ENCODE data around the gene TMEM240. TPM values are rescaled to one million over a fixed set of nuclear protein-coding genes. Genes with fewer than 3 reads are reported as not detected.

The TMEM240 gene
- total RNA-seq, 1 experiment from 2014 or later, result 1.2 TPM

DNA sequence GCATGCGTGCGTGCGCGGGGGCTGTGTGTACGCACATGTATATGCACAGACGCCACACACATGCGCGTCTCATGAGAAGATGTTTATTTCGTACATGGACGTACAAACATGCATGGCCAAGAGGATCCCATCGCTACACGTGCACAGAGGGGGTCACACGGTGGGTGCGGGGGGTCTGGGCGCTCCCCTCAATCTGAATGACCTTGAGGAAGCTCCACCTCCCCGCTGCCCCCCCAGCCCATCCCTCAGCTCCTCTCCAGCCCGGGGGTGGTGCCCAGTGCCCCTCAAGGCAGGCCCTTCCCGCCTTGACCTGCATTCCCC is 1.5 kb downstream of the TMEM240 start:
- no peak overlapping the region for H3K27ac Mint-ChIP-seq (ENCODE audit: unreplicated experiment)
- POLR2A ChIA-PET, result no interaction called here

DNA sequence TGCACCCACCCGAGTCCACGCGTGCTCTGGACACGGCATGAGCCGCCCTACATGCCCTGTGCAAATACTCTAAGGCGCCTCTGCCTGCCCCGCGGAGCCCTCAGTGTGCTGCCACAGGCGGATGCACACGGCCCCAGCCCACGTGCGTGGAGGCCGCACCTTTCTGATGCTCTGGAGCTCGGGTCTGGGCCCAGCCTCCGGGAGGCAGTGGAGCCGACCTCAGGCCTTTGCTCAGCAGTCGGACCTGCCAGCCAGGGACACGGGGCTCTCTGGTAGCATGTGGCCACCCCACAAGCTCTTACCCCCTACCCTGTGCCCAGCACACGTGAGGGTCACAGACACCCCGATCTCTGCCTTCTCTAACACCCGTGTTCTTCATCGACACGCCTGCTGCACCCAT is 2.1 kb downstream of the TMEM240 start:
- Mint-ChIP-seq H3K9me3 (ENCODE audit: unreplicated experiment) (no peaks in the 10 kb centered on the region), H3K27ac (ENCODE audit: unreplicated experiment) (no peak overlapping the region), H3K4me1 (ENCODE audit: low read depth, unreplicated experiment) (no peaks in the 10 kb centered on the region), H3K4me3 (ENCODE audit: unreplicated experiment) (no peak overlapping the region), H3K27me3 (ENCODE audit: insufficient read depth, unreplicated experiment) (no peaks in the 10 kb centered on the region), H3K36me3 (ENCODE audit: insufficient read depth, unreplicated experiment) (peaks cover 38% of the 10 kb centered on the region)
- BruUV-seq (replicated peaks), result no TSS peak
- H3K27me3 ChIP-seq (replicated peaks; ENCODE audit: control insufficient read depth, insufficient read depth, low read length), result no peaks in the 10 kb centered on the region
- ChIA-PET CTCF (no interaction called here), POLR2A (no interaction called here)
- TF ChIP-seq, protein P1, sequence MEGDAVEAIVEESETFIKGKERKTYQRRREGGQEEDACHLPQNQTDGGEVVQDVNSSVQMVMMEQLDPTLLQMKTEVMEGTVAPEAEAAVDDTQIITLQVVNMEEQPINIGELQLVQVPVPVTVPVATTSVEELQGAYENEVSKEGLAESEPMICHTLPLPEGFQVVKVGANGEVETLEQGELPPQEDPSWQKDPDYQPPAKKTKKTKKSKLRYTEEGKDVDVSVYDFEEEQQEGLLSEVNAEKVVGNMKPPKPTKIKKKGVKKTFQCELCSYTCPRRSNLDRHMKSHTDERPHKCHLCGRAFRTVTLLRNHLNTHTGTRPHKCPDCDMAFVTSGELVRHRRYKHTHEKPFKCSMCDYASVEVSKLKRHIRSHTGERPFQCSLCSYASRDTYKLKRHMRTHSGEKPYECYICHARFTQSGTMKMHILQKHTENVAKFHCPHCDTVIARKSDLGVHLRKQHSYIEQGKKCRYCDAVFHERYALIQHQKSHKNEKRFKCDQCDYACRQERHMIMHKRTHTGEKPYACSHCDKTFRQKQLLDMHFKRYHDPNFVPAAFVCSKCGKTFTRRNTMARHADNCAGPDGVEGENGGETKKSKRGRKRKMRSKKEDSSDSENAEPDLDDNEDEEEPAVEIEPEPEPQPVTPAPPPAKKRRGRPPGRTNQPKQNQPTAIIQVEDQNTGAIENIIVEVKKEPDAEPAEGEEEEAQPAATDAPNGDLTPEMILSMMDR (IDR thresholded peaks at IDR 0.05; ENCODE audit: insufficient read depth in 1 of 2, low read depth in 1 of 2, low read length in 1 of 2, severe bottlenecking in 1 of 2, unreplicated experiment in 1 of 2), result no peak
- no peaks in the 10 kb centered on the region for H3K36me3 ChIP-seq (ENCODE audit: control insufficient read depth, insufficient read depth, low read length)
- H3K4me3 ChIP-seq (ENCODE audit: low read depth, low read length), result no peak overlapping the region
- H3K4me1 ChIP-seq, result no peaks in the 10 kb centered on the region
- no peak for DNase-seq
- H3K9me3 ChIP-seq, result no peaks in the 10 kb centered on the region
- intact Hi-C loops (cut with micrococcal nuclease; ENCODE audit: unreplicated experiment), result no loop called here

More for the DNA sequence above, 1.5 kb downstream of the TMEM240 start:
- H3K4me1 Mint-ChIP-seq (ENCODE audit: low read depth, unreplicated experiment), result no peaks in the 10 kb centered on the region
- intact Hi-C loops (cut with micrococcal nuclease; ENCODE audit: unreplicated experiment), result no loop called here
- H3K36me3 ChIP-seq (ENCODE audit: control insufficient read depth, insufficient read depth, low read length), result no peaks in the 10 kb centered on the region
- TF ChIP-seq, protein P1 (IDR thresholded peaks at IDR 0.05; ENCODE audit: insufficient read depth in 1 of 2, low read depth in 1 of 2, low read length in 1 of 2, severe bottlenecking in 1 of 2, unreplicated experiment in 1 of 2), result no peak
- H3K4me1 ChIP-seq, result no peaks in the 10 kb centered on the region
- DNase-seq, result no peak
- no peak overlapping the region for H3K4me3 Mint-ChIP-seq (ENCODE audit: unreplicated experiment)
- no peak overlapping the region for H3K4me3 ChIP-seq (ENCODE audit: low read depth, low read length)
- H3K36me3 Mint-ChIP-seq (ENCODE audit: insufficient read depth, unreplicated experiment), result peaks cover 38% of the 10 kb centered on the region
- no peaks in the 10 kb centered on the region for H3K9me3 Mint-ChIP-seq (ENCODE audit: unreplicated experiment)
- H3K27me3 Mint-ChIP-seq (ENCODE audit: insufficient read depth, unreplicated experiment), result no peaks in the 10 kb centered on the region
- BruUV-seq (replicated peaks), result no TSS peak
- H3K27me3 ChIP-seq (replicated peaks; ENCODE audit: control insufficient read depth, insufficient read depth, low read length), result no peaks in the 10 kb centered on the region
- CTCF ChIA-PET, result interaction anchor here (0.7 kb wide), 1 partner anchor 184 kb away, joined by 5 read pairs; no protein-coding TSS in a partner anchor
- H3K9me3 ChIP-seq, result no peaks in the 10 kb centered on the region

DNA sequence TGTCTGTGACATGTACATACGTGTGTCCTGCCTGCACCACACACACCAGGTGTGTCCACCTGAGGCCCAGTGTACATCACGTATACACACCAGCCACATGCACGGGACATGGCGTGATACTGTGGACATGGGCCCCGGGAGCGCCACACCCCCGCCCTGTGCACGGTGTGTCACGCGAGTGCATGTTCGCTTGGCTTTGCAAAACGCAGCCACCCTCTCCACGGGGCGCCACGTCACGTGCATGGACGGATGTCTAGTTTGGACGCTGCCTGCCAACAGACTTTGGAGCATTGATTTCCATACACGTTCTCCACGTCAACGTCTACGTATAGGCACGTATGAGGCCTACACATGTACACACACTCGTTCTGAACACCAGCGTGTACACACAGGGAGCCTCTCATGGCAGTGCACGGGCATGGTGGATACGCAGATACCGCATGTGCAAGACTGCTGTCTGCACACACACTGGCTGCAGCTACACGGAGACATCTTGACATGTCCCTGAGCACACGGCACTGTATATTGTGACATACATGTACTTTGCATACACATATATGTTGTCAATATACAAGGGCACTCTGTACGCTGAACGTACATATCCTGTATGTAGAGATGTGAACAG is 2.7 kb downstream of the TMEM240 start:
- no peak for DNase-seq
- Mint-ChIP-seq H3K4me3 (ENCODE audit: unreplicated experiment) (no peak overlapping the region), H3K27ac (ENCODE audit: unreplicated experiment) (no peak overlapping the region), H3K27me3 (ENCODE audit: insufficient read depth, unreplicated experiment) (no peaks in the 10 kb centered on the region), H3K4me1 (ENCODE audit: low read depth, unreplicated experiment) (no peaks in the 10 kb centered on the region), H3K9me3 (ENCODE audit: unreplicated experiment) (no peaks in the 10 kb centered on the region), H3K36me3 (ENCODE audit: insufficient read depth, unreplicated experiment) (peaks cover 41% of the 10 kb centered on the region)
- no peaks in the 10 kb centered on the region for H3K27me3 ChIP-seq (replicated peaks; ENCODE audit: control insufficient read depth, insufficient read depth, low read length)
- TF ChIP-seq, protein P1 (IDR thresholded peaks at IDR 0.05; ENCODE audit: insufficient read depth in 1 of 2, low read depth in 1 of 2, low read length in 1 of 2, severe bottlenecking in 1 of 2, unreplicated experiment in 1 of 2), result no peak
- no peaks in the 10 kb centered on the region for H3K4me1 ChIP-seq
- intact Hi-C loops (cut with micrococcal nuclease; ENCODE audit: unreplicated experiment), result no loop called here
- ChIA-PET POLR2A (no interaction called here), CTCF (no interaction called here)
- no peak overlapping the region for H3K4me3 ChIP-seq (ENCODE audit: low read depth, low read length)
- no peaks in the 10 kb centered on the region for H3K9me3 ChIP-seq
- no TSS peak for BruUV-seq (replicated peaks)
- no peaks in the 10 kb centered on the region for H3K36me3 ChIP-seq (ENCODE audit: control insufficient read depth, insufficient read depth, low read length)

All from Caco-2 (cell line).